ENCODE results near the gene HEBP1.

The HEBP1 gene

GRCh38 chr12:13011098-13011497 lies 11.0 kb upstream of the HEBP1 start:
- TF ChIP-seq CTCF (IDR thresholded peaks at IDR 0.05; ENCODE audit: low read depth, low read length): no peak
- H3K27me3 ChIP-seq (ENCODE audit: insufficient read depth, low read depth, severe bottlenecking): no peaks in the 10 kb centered on the region
- no peak overlapping the region for H3K4me3 ChIP-seq (ENCODE audit: low read depth, low read length)
- no peak overlapping the region for H3K27ac ChIP-seq
- H3K36me3 ChIP-seq: no peaks in the 10 kb centered on the region
- H3K9me3 ChIP-seq (ENCODE audit: severe bottlenecking): no peaks in the 10 kb centered on the region
- DNase-seq: no peak

GRCh38 chr12:13008741-13009380 lies 8.8 kb upstream of the HEBP1 start:
- Histone ChIP-seq H3K27ac (no peak overlapping the region), H3K36me3 (no peaks in the 10 kb centered on the region), H3K27me3 (ENCODE audit: insufficient read depth, low read depth, severe bottlenecking) (no peaks in the 10 kb centered on the region), H3K9me3 (ENCODE audit: severe bottlenecking) (no peaks in the 10 kb centered on the region), H3K4me3 (ENCODE audit: low read depth, low read length) (no peak overlapping the region)
- no peak for TF ChIP-seq CTCF (IDR thresholded peaks at IDR 0.05; ENCODE audit: low read depth, low read length)
- no peak for DNase-seq

- TF ChIP-seq CTCF (IDR thresholded peaks at IDR 0.05; ENCODE audit: low read depth, low read length): no peak
- no peaks in the 10 kb centered on the region for H3K9me3 ChIP-seq (ENCODE audit: severe bottlenecking)
These were observed 7.6 kb upstream of the HEBP1 start for GRCh38 chr12:13007496-13008233.

GRCh38 chr12:13005649-13006048 lies 5.6 kb upstream of the HEBP1 start:
- H3K27me3 ChIP-seq (ENCODE audit: insufficient read depth, low read depth, severe bottlenecking): no peaks in the 10 kb centered on the region
- no peak overlapping the region for H3K4me3 ChIP-seq (ENCODE audit: low read depth, low read length)
- DNase-seq: no peak
- no peaks in the 10 kb centered on the region for H3K36me3 ChIP-seq
- H3K9me3 ChIP-seq (ENCODE audit: severe bottlenecking): peaks cover 3% of the 10 kb centered on the region
- H3K27ac ChIP-seq: no peak overlapping the region
- no peak for TF ChIP-seq CTCF (IDR thresholded peaks at IDR 0.05; ENCODE audit: low read depth, low read length)

More at GRCh38 chr12:13007496-13008233, 7.6 kb upstream of the HEBP1 start:
- no peaks in the 10 kb centered on the region for H3K27me3 ChIP-seq (ENCODE audit: insufficient read depth, low read depth, severe bottlenecking)
- no peak for DNase-seq
- no peak overlapping the region for H3K4me3 ChIP-seq (ENCODE audit: low read depth, low read length)
- H3K27ac ChIP-seq: no peak overlapping the region
- H3K36me3 ChIP-seq: no peaks in the 10 kb centered on the region

- TF ChIP-seq CTCF (IDR thresholded peaks at IDR 0.05; ENCODE audit: low read depth, low read length): no peak
- H3K27ac ChIP-seq: no peak overlapping the region
- no peaks in the 10 kb centered on the region for H3K36me3 ChIP-seq
- peaks cover 3% of the 10 kb centered on the region for H3K9me3 ChIP-seq (ENCODE audit: severe bottlenecking)
- no peak overlapping the region for H3K4me3 ChIP-seq (ENCODE audit: low read depth, low read length)
- H3K27me3 ChIP-seq (ENCODE audit: insufficient read depth, low read depth, severe bottlenecking): no peaks in the 10 kb centered on the region
- no peak for DNase-seq
These were observed 4.9 kb upstream of the HEBP1 start for GRCh38 chr12:13004986-13005385.

Data from WERI-Rb-1 (cell line).